ENCODE results near the gene HVCN1.
"Not testable (repeated sequence)": the region's sequence is repeated elsewhere in the genome, so short reads cannot be mapped to it uniquely, and the experiment has no call there.

Gene HVCN1

GRCh38 chr12:110668480-110669192 lies 20.3 kb downstream of the HVCN1 start:
- DNase-seq (ENCODE audit: low read depth), result no peak

- DNase-seq (ENCODE audit: low read depth), result no peak
Observed at GRCh38 chr12:110667671-110668070, 21.2 kb downstream of the HVCN1 start.

- DNase-seq (ENCODE audit: low read depth), result no peak
Observed at GRCh38 chr12:110666892-110667291, 22.0 kb downstream of the HVCN1 start.

GRCh38 chr12:110661337-110661972 lies 27.5 kb downstream of the HVCN1 start:
- DNase-seq (ENCODE audit: low read depth), result no peak

- no peak for DNase-seq (ENCODE audit: low read depth)
Observed at GRCh38 chr12:110658878-110659277, 30.0 kb downstream of the HVCN1 start.

GRCh38 chr12:110658242-110658641 lies 30.7 kb downstream of the HVCN1 start:
- no peak for DNase-seq (ENCODE audit: low read depth)

GRCh38 chr12:110657747-110658146 lies 31.2 kb downstream of the HVCN1 start:
- no peak for DNase-seq (ENCODE audit: low read depth)

- no peak for DNase-seq (ENCODE audit: low read depth)
Observed at GRCh38 chr12:110656071-110656655, 32.8 kb downstream of the HVCN1 start.

GRCh38 chr12:110654238-110654637 lies 34.7 kb downstream of the HVCN1 start:
- DNase-seq (ENCODE audit: low read depth), result not testable (repeated sequence)

GRCh38 chr12:110649341-110649847 lies 39.5 kb downstream of the HVCN1 start:
- no peak for DNase-seq (ENCODE audit: low read depth)

- DNase-seq (ENCODE audit: low read depth), result no peak
Observed at GRCh38 chr12:110647631-110648040, 41.3 kb downstream of the HVCN1 start.

- DNase-seq (ENCODE audit: low read depth), result no peak
Observed at GRCh38 chr12:110641521-110641920, 47.4 kb downstream of the HVCN1 start.

- no peak for DNase-seq (ENCODE audit: low read depth)
Observed at GRCh38 chr12:110640275-110641025, 48.5 kb downstream of the HVCN1 start.

GRCh38 chr12:110639336-110640141 lies 49.4 kb downstream of the HVCN1 start:
- no peak for DNase-seq (ENCODE audit: low read depth)

- DNase-seq (ENCODE audit: low read depth), result no peak
Observed at GRCh38 chr12:110638796-110639195, 50.1 kb downstream of the HVCN1 start.

- no peak for DNase-seq (ENCODE audit: low read depth)
Observed at GRCh38 chr12:110637869-110638441, 51.0 kb downstream of the HVCN1 start.

GRCh38 chr12:110636516-110636915 lies 52.4 kb downstream of the HVCN1 start:
- DNase-seq (ENCODE audit: low read depth), result no peak

GRCh38 chr12:110635055-110635454 lies 53.9 kb downstream of the HVCN1 start:
- no peak for DNase-seq (ENCODE audit: low read depth)

- DNase-seq (ENCODE audit: low read depth), result no peak
Observed at GRCh38 chr12:110627500-110628195, 61.3 kb downstream of the HVCN1 start.

GRCh38 chr12:110622582-110622981 lies 66.3 kb downstream of the HVCN1 start:
- DNase-seq (ENCODE audit: low read depth), result no peak
